LNCaP clone FGC (cell line): Measurements from ENCODE around the gene USP9Y.

Source experiments
- DNase-seq: peaks from one replicate; pipeline ENCODE4 v3.0.0-alpha.2; 2011; ENCODE audit warnings: low read depth
- H3K4me3 ChIP-seq: 2 replicates; pipeline ENCODE4 v1.5.1; 2011; ENCODE audit warnings: mild to moderate bottlenecking, low read depth, low read length, control low read depth
- CTCF ChIP-seq: IDR thresholded peaks from 2 replicates; pipeline ENCODE4 v1.5.1; 2012; ENCODE audit warnings: mild to moderate bottlenecking; ENCODE audit not compliant: control insufficient read depth, insufficient read depth; ENCODE audit errors: extremely low read depth

The USP9Y gene

DNA sequence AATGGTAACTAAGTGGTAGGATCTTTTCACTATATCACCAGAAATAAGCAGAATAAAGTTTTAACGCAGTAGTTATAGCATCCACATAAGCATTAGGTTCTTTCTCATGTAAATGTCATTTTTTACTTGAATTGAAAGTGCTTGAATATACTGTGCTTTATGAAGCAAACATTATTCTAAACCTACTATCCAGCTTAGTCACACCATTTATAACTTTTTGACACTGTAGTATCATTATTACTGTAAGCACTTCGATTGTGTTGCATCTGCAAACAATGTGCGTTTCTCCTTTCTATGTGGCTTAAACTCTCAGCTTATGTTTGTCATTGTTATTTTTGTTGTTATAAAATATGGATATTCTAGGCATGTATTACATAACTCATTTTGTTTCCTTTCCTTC is 132.3 kb downstream of the USP9Y start:
- TF ChIP-seq CTCF: no peak
- H3K4me3 ChIP-seq: no peak overlapping the region
- DNase-seq: no peak

DNA sequence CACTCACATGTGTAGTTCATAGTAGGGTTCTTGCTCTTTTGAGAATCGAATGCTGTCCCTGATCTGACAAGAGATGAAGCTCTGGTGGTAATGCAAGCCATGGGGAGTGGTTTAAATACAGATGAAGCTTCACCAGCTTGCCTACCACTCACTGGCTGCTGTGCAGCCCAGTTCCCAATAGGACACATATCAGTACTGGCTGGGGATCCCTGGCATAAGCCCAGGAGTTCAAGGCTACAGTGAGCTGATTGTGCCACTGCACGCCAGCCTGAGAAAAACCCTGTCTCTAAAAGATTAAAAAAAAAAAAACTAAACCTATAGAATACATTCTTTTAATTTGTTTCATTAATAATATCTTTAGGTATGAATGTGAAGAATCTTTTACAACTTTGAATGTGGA is 136.5 kb downstream of the USP9Y start:
- no peak overlapping the region for H3K4me3 ChIP-seq
- TF ChIP-seq CTCF: no peak
- DNase-seq: no peak

DNA sequence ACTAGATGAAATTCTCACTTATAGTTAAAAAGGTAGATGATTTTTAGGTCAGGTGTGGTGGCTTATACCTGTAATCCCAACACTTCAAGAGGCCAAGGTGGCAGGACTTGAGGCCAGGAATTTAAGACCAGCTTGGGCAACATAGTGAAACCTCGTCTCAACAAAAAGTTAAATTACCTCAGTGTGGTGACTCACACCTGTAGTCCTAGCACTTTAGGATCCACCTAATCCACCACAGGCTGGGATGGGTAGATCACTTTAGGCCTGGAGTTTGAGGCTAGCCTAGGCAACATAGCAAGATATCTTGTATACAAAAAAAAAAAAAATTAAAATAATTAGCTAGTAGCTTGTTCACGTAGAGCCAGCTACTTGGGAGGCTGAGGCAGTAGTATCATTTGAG is 140.3 kb downstream of the USP9Y start:
- TF ChIP-seq CTCF: no peak
- DNase-seq: no peak

GRCh38 chrY:12846793-12847192 is 145.8 kb downstream of the USP9Y start:
- TF ChIP-seq CTCF: no peak
- H3K4me3 ChIP-seq: no peak overlapping the region
- no peak for DNase-seq

More for the DNA sequence above, 140.3 kb downstream of the USP9Y start:
- H3K4me3 ChIP-seq: no peak overlapping the region

DNA sequence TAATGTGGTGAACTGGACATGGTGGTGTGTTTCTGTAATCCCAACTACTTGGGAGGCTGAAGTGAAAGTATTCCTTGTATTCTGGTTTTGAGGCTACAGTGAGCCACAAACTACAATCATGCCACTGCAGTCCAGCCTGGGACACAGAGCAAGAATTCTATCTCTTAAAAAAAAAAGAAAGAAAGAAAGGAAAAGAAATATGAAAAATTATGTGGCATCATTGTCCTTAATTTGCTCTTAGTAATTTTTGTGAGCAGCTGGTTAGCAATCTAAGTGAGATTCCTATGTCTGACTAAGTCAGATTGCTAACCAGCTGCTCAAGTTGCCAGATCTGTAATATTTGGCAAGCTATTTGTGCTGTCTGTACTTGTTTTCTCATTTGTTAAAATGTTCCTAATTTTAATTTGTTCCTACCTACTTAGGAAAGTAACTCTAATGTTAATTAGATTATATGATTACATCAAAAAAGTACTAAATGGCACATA is 154.8 kb downstream of the USP9Y start:
- H3K4me3 ChIP-seq: no peak overlapping the region
- TF ChIP-seq CTCF: no peak
- no peak for DNase-seq

DNA sequence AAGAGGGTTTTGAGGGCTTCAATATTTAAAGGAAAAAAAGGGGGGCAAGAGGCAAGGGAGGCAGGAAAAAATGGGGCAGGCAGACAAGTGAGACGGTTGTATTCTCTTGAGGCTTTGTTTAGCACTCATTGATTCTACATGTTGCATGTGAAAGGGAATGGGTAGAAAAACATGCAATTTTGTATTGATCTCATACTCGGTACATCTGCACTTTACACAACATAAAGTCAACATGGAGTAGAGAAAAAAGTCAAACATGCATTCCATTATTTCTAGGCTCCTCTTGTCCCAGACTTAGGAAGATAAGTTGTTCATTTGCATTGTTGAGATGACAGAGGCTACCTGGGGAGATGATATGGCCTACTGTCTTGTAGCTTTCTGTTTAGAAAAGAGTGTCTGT is 166.9 kb downstream of the USP9Y start:
- DNase-seq: no peak
- H3K4me3 ChIP-seq: no peak overlapping the region
- no peak for TF ChIP-seq CTCF

DNA sequence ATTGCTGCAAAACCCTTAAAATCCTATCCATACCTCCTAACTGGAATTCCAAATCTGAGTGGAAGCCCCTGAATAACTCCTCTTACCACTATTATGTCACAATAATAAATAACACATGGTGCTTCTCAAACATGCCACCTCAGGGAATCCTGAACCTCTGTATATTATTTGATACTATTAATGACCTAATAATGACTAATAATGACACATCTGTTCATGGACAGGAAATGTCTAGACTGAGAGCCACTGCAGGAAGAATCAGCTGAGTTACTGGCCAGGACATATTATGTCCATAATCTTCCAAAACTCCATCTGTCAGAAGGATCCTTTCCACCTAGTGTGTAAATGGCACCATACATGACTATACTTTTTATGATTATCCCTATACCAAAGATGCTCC is 195.9 kb downstream of the USP9Y start:
- no peak for TF ChIP-seq CTCF
- DNase-seq: no peak
- no peak overlapping the region for H3K4me3 ChIP-seq
